BE2C (cell line): Measurements from ENCODE around the gene AQP9.
A peak's percentile ranks its signal among the peaks of the same experiment; 100 is the strongest.
"Not testable (repeated sequence)": the region's sequence is repeated elsewhere in the genome, so short reads cannot be mapped to it uniquely, and the experiment has no call there.

Experiments
- DNase-seq: peaks from one replicate; pipeline ENCODE4 v3.0.0-alpha.2; 2020
- H3K27me3 ChIP-seq: fragments of 250-450 bp; sonication (Bioruptor Pico); 2 replicates; pipeline ENCODE4 v1.5.1; 2020; ENCODE audit warnings: mild to moderate bottlenecking
- H3K36me3 ChIP-seq: fragments of 250-450 bp; sonication (Bioruptor Pico); 2 replicates; pipeline ENCODE4 v1.5.1; 2020; ENCODE audit warnings: mild to moderate bottlenecking
- H3K4me1 ChIP-seq: fragments of 250-450 bp; sonication (Bioruptor Pico); 2 replicates; pipeline ENCODE4 v1.5.1; 2020
- H3K4me3 ChIP-seq: 2 replicates; pipeline ENCODE4 v1.5.1; 2011; ENCODE audit warnings: low read depth, low read length
- H3K9me3 ChIP-seq: fragments of 250-450 bp; sonication (Bioruptor Pico); 2 replicates; pipeline ENCODE4 v1.5.1; 2020
- CTCF ChIP-seq: IDR thresholded peaks from 2 replicates; pipeline ENCODE4 v1.5.1; 2012; ENCODE audit warnings: mild to moderate bottlenecking, low read depth, low read length

The AQP9 gene

DNA sequence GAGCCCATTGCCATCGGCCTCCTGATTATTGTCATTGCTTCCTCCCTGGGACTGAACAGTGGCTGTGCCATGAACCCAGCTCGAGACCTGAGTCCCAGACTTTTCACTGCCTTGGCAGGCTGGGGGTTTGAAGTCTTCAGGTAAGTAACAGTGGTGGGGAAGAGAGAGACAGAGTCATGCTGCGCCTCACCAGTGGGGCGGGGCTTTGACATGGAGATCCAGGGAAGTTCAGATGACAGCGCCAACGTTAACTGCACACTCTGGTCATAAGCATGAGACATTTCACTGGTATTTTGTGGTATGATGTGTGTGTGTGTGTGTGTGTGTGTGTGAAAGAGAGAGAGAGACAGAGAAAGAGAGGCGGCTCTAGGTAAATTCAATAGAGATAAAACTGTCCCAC, 41.0 kb downstream of the AQP9 start:
- Histone ChIP-seq H3K27me3 (no peaks in the 10 kb centered on the region), H3K9me3 (no peaks in the 10 kb centered on the region), H3K4me3 (no peak overlapping the region), H3K4me1 (no peaks in the 10 kb centered on the region), H3K36me3 (no peaks in the 10 kb centered on the region)
- no peak for DNase-seq
- TF ChIP-seq CTCF: no peak

GRCh38 chr15:58179741-58180381, 41.7 kb downstream of the AQP9 start:
- Histone ChIP-seq H3K9me3 (no peaks in the 10 kb centered on the region), H3K4me1 (no peaks in the 10 kb centered on the region), H3K27me3 (no peaks in the 10 kb centered on the region), H3K4me3 (no peak overlapping the region), H3K36me3 (no peaks in the 10 kb centered on the region)
- no peak for DNase-seq
- TF ChIP-seq CTCF: no peak

GRCh38 chr15:58182460-58183163, 44.4 kb downstream of the AQP9 start:
- DNase-seq: peak; percentile 74
- TF ChIP-seq CTCF: peak; percentile 97
- Histone ChIP-seq H3K4me1 (no peaks in the 10 kb centered on the region), H3K9me3 (no peaks in the 10 kb centered on the region), H3K27me3 (no peaks in the 10 kb centered on the region), H3K4me3 (no peak overlapping the region), H3K36me3 (no peaks in the 10 kb centered on the region)

DNA sequence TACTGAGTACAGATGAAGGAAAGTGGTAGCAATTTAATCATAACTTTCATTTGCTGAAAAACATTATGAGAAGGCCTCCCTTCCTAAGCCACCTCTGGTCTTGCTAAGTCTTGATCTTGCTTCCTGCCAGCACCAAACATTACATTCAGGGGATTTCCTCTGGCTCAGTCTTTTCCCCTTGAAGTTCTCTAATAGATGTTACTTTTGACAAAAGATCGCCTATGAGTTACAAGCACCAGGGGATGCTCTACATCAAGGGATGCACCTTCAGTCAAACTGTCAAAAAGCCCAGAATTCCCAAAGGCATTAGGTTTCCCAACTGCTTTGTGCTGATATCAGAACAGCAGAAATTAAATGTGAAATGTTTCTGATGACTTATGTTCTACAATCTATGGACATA, 47.3 kb downstream of the AQP9 start:
- no peak for DNase-seq
- H3K36me3 ChIP-seq: no peaks in the 10 kb centered on the region
- no peaks in the 10 kb centered on the region for H3K27me3 ChIP-seq
- H3K4me3 ChIP-seq: no peak overlapping the region
- peak; percentile 19; the same call in 1 of the 2 replicates for TF ChIP-seq CTCF
- H3K4me1 ChIP-seq: no peaks in the 10 kb centered on the region
- H3K9me3 ChIP-seq: no peaks in the 10 kb centered on the region

GRCh38 chr15:58189148-58189811, 51.1 kb downstream of the AQP9 start:
- H3K9me3 ChIP-seq: no peaks in the 10 kb centered on the region
- no peaks in the 10 kb centered on the region; the same call in 1 of the 2 replicates for H3K27me3 ChIP-seq
- no peak for DNase-seq
- H3K4me3 ChIP-seq: no peak overlapping the region
- no peaks in the 10 kb centered on the region for H3K36me3 ChIP-seq
- no peak for TF ChIP-seq CTCF
- H3K4me1 ChIP-seq: no peaks in the 10 kb centered on the region

GRCh38 chr15:58190419-58190818, 52.2 kb downstream of the AQP9 start:
- no peak for TF ChIP-seq CTCF
- no peaks in the 10 kb centered on the region for H3K9me3 ChIP-seq

GRCh38 chr15:58193636-58194035, 55.5 kb downstream of the AQP9 start:
- DNase-seq, H3K9me3 ChIP-seq: not testable (repeated sequence)

More at GRCh38 chr15:58190419-58190818, 52.2 kb downstream of the AQP9 start:
- DNase-seq: no peak
- H3K36me3 ChIP-seq: no peaks in the 10 kb centered on the region
- H3K4me3 ChIP-seq: no peak overlapping the region
- no peaks in the 10 kb centered on the region; the same call in 1 of the 2 replicates for H3K27me3 ChIP-seq
- no peaks in the 10 kb centered on the region for H3K4me1 ChIP-seq

More at GRCh38 chr15:58193636-58194035, 55.5 kb downstream of the AQP9 start:
- not testable (repeated sequence) for H3K4me1 ChIP-seq, H3K4me3 ChIP-seq, H3K27me3 ChIP-seq, H3K36me3 ChIP-seq
